22Rv1 (cell line): ENCODE results near the gene CTR9.
"Not testable (repeated sequence)": the region's sequence is repeated elsewhere in the genome, so short reads cannot be mapped to it uniquely, and the experiment has no call there.

Experiments
- H3K27ac ChIP-seq: fragments of 450-650 bp; 2 replicates; pipeline ENCODE4 v1.5.1; 2017
- ZFX ChIP-seq: fragments of 450-650 bp; IDR thresholded peaks from 2 replicates; pipeline ENCODE4 v1.6.1; 2017; ENCODE audit warnings: antibody characterized with exemption, borderline replicate concordance
- TF ChIP-seq, protein P1 (sequence below): fragments of 450-650 bp; IDR thresholded peaks from 2 replicates; pipeline ENCODE4 v1.5.1; 2017; ENCODE audit warnings: mild to moderate bottlenecking

The CTR9 gene

GRCh38 chr11:10818594-10818993, 67.5 kb downstream of the CTR9 start:
- TF ChIP-seq ZFX: no peak
- TF ChIP-seq, protein P1, sequence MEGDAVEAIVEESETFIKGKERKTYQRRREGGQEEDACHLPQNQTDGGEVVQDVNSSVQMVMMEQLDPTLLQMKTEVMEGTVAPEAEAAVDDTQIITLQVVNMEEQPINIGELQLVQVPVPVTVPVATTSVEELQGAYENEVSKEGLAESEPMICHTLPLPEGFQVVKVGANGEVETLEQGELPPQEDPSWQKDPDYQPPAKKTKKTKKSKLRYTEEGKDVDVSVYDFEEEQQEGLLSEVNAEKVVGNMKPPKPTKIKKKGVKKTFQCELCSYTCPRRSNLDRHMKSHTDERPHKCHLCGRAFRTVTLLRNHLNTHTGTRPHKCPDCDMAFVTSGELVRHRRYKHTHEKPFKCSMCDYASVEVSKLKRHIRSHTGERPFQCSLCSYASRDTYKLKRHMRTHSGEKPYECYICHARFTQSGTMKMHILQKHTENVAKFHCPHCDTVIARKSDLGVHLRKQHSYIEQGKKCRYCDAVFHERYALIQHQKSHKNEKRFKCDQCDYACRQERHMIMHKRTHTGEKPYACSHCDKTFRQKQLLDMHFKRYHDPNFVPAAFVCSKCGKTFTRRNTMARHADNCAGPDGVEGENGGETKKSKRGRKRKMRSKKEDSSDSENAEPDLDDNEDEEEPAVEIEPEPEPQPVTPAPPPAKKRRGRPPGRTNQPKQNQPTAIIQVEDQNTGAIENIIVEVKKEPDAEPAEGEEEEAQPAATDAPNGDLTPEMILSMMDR: no peak
- no peak overlapping the region for H3K27ac ChIP-seq

DNA sequence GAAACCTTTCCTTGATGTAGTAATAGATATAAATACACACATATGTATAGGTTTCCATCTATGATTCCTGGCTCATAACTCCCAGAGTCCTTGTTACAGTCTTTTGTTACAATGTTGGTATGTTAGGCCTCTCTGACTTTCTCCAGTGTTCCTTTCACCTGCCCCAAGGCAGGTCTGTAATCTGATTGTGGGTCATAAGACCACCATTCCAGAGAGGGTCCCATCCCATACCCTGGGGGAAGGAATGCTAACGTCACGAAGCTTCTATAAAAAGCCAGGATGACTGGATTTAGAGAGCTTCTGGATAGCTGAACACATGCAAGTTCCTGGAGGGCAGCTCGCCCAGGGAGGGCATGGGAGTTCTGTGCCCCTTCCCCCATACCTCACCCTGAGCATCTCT, 71.4 kb downstream of the CTR9 start:
- not testable (repeated sequence) for H3K27ac ChIP-seq

DNA sequence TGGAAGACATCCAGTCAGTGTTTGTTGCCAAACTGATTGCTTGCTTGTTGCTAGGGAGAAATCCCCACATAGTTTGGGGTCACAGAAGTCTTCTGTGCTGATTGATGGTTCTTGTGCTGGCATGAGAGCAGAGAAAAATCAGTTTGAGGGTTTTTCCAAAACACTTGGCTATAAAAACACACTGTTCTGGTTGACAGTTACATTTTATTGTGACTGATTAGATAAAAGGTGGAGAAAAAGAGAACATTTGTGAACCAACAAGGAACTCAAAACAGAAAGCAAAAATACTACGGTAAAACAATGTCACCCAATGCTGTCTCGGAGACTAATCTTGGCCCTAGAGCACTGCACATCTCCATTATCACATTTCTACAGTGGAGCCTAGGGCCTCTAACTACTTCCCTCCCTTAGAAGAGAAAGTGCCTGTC, 72.1 kb downstream of the CTR9 start:
- TF ChIP-seq ZFX: no peak
- TF ChIP-seq, protein P1: no peak
- no peak overlapping the region for H3K27ac ChIP-seq

DNA sequence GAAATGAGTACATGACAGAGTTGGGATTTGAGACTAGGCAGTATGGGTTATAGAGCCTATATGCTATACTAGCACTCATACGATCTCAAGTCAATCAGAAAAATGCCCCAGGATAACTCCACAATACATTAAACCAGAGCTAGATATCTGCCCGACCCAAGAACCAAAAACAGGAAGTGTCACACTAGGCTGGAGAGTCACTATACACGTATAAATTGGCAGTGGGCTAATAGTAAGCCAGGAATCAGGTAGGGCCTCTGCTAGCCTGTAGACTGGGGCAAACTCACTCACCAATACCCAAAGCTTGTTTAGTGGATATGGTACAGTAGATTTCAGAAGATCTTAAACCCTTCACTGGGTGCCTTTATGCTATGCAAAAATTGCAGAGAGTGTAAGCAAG, 73.8 kb downstream of the CTR9 start:
- no peak overlapping the region for H3K27ac ChIP-seq
- no peak for TF ChIP-seq ZFX
- TF ChIP-seq, protein P1: no peak

DNA sequence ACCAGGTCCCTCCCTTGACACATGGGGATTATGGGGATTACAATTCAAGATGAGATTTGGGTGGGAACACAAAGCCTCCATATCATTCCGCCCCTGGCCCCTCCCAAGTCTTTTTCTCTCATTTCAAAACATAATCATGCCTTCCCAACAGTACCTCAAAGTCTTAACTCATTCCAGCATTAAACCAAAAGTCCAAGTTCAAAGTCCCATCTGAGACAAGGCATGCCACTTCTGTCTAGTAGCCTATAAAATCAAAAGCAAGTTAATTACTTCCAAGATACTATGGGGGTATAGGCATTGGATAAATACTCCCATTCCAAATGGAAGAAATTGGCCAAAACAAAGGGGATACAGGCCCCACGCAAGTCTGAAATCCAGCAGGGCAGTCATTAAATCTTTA, 77.4 kb downstream of the CTR9 start:
- TF ChIP-seq, protein P1: no peak
- TF ChIP-seq ZFX: no peak
- no peak overlapping the region for H3K27ac ChIP-seq

DNA sequence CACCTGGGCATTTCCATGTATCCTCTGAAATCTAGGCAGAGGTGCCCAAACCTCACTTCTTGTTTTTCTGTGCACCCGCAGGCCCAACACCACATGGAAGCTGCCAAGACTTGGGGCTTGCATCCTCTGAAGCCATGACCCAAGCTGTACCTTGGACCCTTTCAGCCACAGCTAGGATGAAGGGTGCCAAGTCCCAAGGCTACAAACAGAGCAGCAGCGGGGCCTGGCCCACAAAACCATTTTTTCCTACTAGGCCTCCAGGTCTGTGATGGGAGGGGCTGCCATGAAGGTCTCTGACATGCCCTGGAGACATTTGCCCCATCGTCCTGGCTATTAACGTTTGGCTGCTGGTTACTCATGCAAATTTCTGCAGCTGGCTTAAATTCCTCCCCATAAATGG, 78.1 kb downstream of the CTR9 start:
- TF ChIP-seq, protein P1: no peak
- TF ChIP-seq ZFX: no peak
- H3K27ac ChIP-seq: no peak overlapping the region
